NCI-H446 treated with DMSO at 0.1 percent for 48 hours (cell line): ENCODE measurements around the gene PDE7B.

Experiments
- DNase-seq: peaks from one replicate; lab custom pipeline; 2025; lab: John Stamatoyannopoulos, UW

Gene PDE7B

GRCh38 chr6:135851442-135852271, at the start of gene PDE7B:
PDE7B (plus strand) TSS chr6:135851701.
- peak; percentile 90 for DNase-seq

GRCh38 chr6:135801755-135802465, 49.6 kb upstream of the PDE7B start:
- DNase-seq = peak; percentile 82

- DNase-seq = no peak
Observed at GRCh38 chr6:135810486-135810885, 41.0 kb upstream of the PDE7B start.

GRCh38 chr6:135811170-135811569, 40.3 kb upstream of the PDE7B start:
- DNase-seq = no peak

GRCh38 chr6:135811644-135812526, 39.6 kb upstream of the PDE7B start:
- no peak for DNase-seq

- DNase-seq = no peak
Observed at GRCh38 chr6:135813401-135813800, 38.1 kb upstream of the PDE7B start.

GRCh38 chr6:135814043-135814442, 37.5 kb upstream of the PDE7B start:
- no peak for DNase-seq

GRCh38 chr6:135815216-135815615, 36.3 kb upstream of the PDE7B start:
- DNase-seq = no peak

- DNase-seq = no peak
Observed at GRCh38 chr6:135817035-135817434, 34.5 kb upstream of the PDE7B start.

GRCh38 chr6:135819665-135820064, 31.8 kb upstream of the PDE7B start:
- DNase-seq = no peak

- no peak for DNase-seq
Observed at GRCh38 chr6:135820340-135820739, 31.2 kb upstream of the PDE7B start.

GRCh38 chr6:135823851-135824250, 27.6 kb upstream of the PDE7B start:
- no peak for DNase-seq

GRCh38 chr6:135826236-135826804, 25.2 kb upstream of the PDE7B start:
- DNase-seq = no peak

GRCh38 chr6:135828021-135828420, 23.5 kb upstream of the PDE7B start:
- no peak for DNase-seq

- no peak for DNase-seq
Observed at GRCh38 chr6:135830452-135830881, 21.0 kb upstream of the PDE7B start.

GRCh38 chr6:135831016-135831415, 20.5 kb upstream of the PDE7B start:
- no peak for DNase-seq

- DNase-seq = no peak
Observed at GRCh38 chr6:135832166-135832565, 19.3 kb upstream of the PDE7B start.

GRCh38 chr6:135833771-135834170, 17.7 kb upstream of the PDE7B start:
- DNase-seq = no peak

- DNase-seq = no peak
Observed at GRCh38 chr6:135837735-135838449, 13.6 kb upstream of the PDE7B start.

GRCh38 chr6:135839121-135839520, 12.4 kb upstream of the PDE7B start:
- DNase-seq = no peak
